SHP77 (cell line): ENCODE results near the gene NPHP1.
"Not testable (repeated sequence)": the region's sequence is repeated elsewhere in the genome, so short reads cannot be mapped to it uniquely, and the experiment has no call there.

Experiments
- DNase-seq, 2 experiments: peaks; one replicate each; lab custom pipeline; 2025; lab: John Stamatoyannopoulos, UW

NPHP1 gene

DNA sequence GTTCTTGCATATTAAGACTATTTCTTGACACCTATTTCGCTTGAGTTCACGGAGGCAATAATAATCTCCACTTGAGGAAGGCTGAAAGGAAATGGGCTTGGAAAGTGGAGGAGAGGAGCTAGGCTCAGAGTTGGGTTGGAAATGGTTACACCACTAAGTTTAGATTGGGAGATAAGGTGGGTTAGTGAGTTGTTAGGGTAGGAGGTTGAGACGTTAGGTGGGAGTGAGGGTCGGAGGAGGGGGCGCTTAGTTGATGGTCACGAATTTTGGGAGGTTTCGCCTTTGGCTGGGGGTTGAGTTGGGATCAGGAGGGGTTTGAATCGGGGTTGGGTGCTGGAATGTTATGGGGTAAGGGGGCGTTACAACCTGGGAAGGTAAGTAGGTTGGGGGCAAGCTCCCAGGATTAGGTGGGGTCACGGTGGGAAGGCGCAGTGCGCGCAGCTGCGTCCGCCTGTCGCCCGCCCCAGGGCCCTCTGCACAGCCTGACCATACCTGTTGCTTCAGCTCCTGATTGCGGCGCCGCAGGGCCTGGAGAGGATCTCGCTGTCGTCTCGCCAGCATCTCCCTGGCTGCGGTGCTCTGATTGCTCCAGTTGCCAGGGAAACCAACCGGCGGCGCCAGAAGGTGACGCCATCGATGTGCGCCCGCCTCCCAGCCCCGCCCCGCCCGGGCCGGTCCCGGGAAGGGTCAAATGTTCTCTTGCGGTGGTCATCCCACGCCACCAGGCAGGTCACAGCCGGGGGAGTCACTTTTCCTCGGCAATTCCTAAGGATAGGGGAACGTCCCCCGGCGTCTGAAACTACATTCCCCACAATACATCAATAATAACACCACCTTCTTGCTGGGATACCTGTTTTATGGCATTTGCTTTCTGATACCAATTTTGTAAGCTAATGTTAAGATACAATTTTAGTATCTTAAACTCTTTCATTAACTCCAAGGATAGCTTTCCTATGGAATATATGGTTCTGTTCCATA is at the start of gene NPHP1:
Gene NPHP1, minus strand, starts transcription at position 606 of the 978 bp plus-strand sequence. Its CDS starts 45 bp downstream, at position 561.
- peak; percentile 55 to 79 for DNase-seq

DNA sequence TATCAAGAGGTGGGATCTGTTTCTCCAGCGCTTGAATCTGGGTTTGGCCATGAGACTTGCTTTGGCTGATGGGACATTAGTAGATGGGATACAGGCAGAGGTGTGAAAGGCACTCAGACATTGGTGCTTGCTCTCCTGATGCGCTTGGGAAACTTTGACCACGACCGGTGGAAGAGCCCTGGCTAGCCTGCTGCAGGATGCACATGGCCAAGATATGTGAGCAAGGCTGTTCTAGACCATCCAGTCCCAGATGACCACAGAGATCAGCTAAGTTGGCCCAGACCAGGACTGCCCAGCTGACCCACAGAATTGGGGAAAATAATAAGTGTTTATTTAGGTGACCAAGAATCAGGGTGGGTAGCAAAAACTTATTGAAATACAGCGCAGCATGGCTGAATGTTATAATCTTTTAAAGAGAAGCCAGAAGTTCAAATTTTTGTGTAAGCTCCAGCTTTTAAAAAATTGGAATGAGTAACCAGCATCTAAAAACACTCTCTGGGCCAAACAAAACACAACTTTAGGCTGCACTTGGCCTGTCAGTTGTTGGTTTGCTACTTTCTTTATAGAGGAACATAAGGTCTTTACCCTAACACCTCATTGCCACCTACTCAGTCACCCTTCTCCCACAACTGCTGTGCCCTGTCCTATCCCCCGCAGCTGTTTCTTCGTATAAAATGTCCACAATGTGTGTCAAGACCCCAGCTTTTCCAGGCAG is 43.4 kb upstream of the NPHP1 start:
- DNase-seq: not testable (repeated sequence)

GRCh38 chr2:110245488-110246435 is 40.9 kb upstream of the NPHP1 start:
- DNase-seq: not testable (repeated sequence)

DNA sequence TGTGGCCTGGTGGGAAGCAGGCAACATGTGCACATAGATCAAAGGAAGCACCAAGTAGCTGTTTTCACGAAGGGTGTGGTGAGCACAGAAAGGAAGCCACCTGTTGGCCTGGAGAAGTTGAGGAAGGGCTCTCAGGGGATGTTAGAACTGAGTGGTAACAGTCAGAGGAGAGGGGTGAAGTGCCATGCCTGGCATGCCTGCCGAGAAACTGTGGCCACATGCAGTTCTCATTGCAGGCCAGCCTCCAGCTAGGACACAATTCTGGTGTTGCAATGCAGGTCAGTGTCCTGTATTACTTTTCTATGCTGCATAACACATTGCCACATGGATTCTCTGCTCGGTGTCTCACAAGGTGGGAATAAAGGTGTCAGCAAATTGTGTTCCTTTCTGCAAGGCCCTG is 38.5 kb upstream of the NPHP1 start:
- not testable (repeated sequence) for DNase-seq

DNA sequence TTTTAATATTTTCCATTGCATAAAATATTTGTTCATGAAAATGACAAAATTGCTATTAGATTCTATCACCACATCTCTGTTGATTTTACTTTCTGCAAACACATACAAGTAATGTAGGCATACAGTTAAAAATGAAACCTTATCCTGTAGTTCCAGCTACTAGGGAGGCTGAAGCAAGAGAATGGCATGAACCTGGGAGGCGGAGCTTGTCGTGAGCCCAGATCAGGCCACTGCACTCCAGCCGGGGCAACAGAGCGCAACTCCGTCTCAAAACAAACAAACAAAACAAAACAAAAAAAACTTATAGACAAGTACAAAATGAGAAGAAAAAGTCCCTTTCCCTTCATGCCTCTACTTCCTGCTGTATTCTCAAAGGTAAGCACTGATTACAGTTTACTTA is 29.7 kb upstream of the NPHP1 start:
- not testable (repeated sequence) for DNase-seq

GRCh38 chr2:110229886-110230285 is 25.1 kb upstream of the NPHP1 start:
- not testable (repeated sequence) for DNase-seq

GRCh38 chr2:110222626-110223025 is 17.8 kb upstream of the NPHP1 start:
- not testable (repeated sequence) for DNase-seq

DNA sequence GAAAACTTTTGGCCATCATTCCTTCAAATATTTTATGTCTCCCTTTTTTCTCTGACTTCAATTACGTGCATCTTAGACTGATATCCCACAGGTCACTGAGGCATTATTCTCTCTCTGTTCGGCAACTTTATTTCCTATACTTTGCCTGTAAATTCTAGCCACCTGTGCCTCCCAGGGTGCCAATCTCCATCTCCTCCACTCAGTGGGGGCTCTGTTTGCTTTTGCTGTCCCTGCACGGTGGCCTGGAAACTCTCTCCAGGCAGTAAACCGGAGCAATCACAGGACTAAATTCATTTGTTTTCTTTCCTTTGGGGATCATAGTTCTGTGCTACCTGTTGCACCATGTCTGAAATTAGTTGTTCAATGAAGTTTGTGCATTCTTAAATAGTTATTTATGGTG is 17.1 kb upstream of the NPHP1 start:
- no peak for DNase-seq

DNA sequence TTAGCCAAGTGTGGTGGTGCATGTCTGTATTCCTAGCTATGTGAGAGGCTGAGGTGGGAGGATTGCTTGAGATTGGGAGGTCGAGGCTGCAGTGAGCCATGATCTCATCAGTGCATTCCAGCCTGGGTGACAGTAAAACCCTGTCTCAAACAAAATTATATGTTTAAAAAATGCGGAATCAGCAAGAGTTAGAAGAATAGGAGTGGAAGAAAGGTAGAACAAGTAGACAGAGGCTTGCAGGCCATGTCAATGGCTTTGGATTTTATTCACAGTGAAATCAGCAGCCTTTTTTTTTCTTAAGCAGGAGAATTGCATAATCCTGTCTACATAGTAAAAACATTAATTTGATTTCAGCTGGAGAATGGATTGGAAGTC is 15.4 kb upstream of the NPHP1 start:
- DNase-seq: no peak

- no peak for DNase-seq
These were observed 14.8 kb upstream of the NPHP1 start for GRCh38 chr2:110219496-110220189.

DNA sequence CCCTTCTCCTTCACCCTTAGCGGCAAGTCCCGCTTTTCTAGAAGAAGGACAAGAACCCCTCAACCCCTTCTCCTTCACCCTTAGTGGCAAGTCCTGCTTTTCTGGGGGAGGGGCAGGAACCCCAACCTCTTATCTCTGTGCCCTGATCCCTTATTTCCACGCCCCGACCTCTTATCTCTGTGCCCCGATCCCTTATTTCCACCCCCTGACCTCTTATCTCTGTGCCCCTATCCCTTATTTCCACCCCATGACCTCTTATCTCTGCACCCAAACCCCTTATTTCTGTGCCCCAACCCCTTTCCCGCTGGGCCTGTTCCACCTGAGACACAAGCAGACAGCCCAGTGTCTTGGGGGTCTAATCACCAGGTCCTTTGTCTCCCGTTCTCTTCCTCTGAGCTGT is 14.1 kb upstream of the NPHP1 start:
- not testable (repeated sequence) for DNase-seq

DNA sequence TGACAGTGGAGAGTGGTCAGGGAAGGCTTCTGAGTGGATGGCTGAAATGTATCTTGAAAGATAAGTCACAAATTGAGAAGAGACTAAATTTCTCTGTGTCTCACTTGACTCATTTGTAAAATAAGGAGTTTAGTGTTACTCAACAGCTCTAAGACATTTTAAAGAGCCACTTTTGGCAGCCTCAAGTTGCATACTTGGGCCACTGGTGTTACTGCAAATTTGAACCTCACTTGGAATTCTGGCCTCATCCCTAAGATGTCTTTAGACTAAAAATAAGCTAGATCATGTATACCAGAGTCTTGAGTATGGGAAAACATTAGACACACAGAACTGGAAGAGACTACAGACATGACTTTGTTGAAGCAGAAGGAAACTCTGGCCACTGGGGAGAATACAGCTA is 12.0 kb upstream of the NPHP1 start:
- no peak for DNase-seq

DNA sequence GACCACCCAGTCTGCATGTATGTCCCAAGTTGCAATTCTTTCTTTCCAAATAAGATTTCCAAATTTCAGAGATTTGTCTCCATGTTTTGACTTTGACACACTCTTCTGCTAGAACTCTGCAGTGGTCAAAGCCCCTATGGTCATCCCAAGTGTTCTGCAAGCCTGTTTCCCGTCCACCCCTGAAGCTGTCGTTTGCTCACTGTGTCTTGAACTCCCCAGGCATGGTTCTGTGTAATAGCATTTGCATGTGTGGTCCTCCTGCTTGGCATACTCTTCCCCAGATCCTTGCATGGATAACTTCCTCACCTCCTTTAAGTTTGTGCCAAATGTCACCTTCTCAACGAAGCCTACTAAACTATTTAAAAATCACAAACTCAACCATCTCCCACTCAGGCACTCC is 11.4 kb upstream of the NPHP1 start:
- DNase-seq: no peak

DNA sequence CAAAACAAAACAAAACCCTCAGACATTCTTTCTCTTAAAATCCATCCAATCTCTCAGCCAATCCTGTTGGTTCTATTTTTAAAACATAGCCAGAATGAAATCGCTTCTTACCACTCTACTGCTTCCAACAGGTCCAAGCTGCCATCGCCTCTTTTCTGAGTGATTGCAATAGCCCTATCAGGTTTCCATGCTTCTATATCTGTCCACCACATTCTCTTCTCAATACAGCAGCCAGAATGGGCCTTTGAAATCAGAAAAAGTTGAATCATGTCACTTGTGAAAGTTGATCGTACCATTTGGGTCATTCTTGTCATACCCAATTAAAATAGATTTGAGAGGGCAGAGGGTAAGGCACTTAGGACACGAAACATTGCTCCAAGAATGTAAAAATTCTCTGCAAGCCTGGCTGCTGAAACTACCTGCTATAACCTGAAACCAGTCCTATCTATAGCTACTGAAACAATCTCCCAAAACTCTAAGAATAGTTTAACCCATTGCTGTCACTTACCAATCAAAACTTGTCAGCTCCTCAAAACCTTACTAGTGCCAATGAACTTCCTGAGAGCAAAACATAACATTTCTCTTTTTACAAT is 10.8 kb upstream of the NPHP1 start:
- no peak for DNase-seq

- no peak for DNase-seq
These were observed 10.3 kb upstream of the NPHP1 start for GRCh38 chr2:110215091-110215490.

DNA sequence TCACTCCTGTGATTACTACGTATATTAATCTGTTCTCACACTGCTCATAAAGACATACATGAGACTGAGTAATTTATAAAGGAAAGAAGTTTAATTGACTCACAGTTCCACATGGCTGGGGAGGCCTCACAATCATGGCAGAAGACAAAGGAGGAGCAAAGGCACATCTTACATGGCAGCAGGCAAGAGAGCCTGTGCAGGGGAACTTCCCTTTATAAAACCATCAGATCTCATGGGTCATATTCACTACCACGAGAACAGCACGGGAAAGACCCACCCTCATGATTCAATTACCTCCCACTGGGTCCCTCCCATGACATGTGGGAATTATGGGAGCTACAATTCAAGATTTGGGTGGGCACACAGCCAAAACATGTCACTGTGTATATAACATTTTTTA is 8.7 kb upstream of the NPHP1 start:
- DNase-seq: not testable (repeated sequence)

- peak; percentile 41 to 54 for DNase-seq
These were observed 7.4 kb upstream of the NPHP1 start, which contains the start of gene MTLN for GRCh38 chr2:110211938-110212858. TSS of gene MTLN (minus strand) at chr2:110212547. CDS start at chr2:110212525, 22 bp downstream.

GRCh38 chr2:110205660-110206455 is 1.0 kb upstream of the NPHP1 start:
- peak in 1 of 2 experiments; percentile 14 for DNase-seq

GRCh38 chr2:110198016-110198415 is 6.8 kb downstream of the NPHP1 start:
- no peak for DNase-seq
